GM12878 (cell line): Measurements from ENCODE around the gene KCNQ1. TPM values are rescaled to one million over a fixed set of nuclear protein-coding genes. Genes with fewer than 3 reads are reported as not detected.

Experiments
- ATAC-seq: fragments of 200-7000 bp; cut with Tn5 transposase; 3 replicates; pipeline ENCODE4 v1.9.1; 2020; ENCODE audit warnings: mild to moderate bottlenecking, moderate library complexity
- BruUV-seq: library from RNA; stranded (reverse); fragments of 400-500 nt; replicated peaks from 2 replicates; lab custom pipeline; 2021; lab: Mats Ljungman, UMichigan
- CTCF ChIA-PET: fragments of 300-600 bp; sonication (Branson Sonifier 250); formaldehyde crosslinking; extraction: SDS; loops from one replicate; lab custom pipeline; 2021; ENCODE audit warnings: inconsistent platforms; lab: Yijun Ruan, JAX
- POLR2A ChIA-PET: fragments of 350-600 bp; formaldehyde crosslinking; extraction: SDS; loops from one replicate; lab custom pipeline; 2021; ENCODE audit warnings: inconsistent platforms; lab: Charles Lee
- RAD21 ChIA-PET: fragments of 300-600 bp; sonication (Branson Sonifier 250); formaldehyde crosslinking; loops from one replicate; lab custom pipeline; 2023; ENCODE audit warnings: antibody characterized with exemption; ENCODE audit not compliant: unreplicated experiment; lab: Charles Lee
- SMC1A ChIA-PET: fragments of 300-600 bp; sonication (Branson Sonifier 250); formaldehyde crosslinking; loops from one replicate; lab custom pipeline; 2023; ENCODE audit not compliant: unreplicated experiment, uncharacterized antibody; lab: Charles Lee
- DNase-seq: peaks from one replicate; pipeline ENCODE4 v3.0.0-alpha.2; 2011; ENCODE audit warnings: low read depth, low spot score
- FAIRE-seq: peaks from 3 replicates; lab custom pipeline; 2011; peaks lifted over from hg19 to GRCh38; lab: Jason Lieb, UNC
- H2AFZ ChIP-seq: 2 replicates; pipeline ENCODE4 v1.6.0; 2011; ENCODE audit warnings: low read depth, low read length, control low read depth; ENCODE audit not compliant: control insufficient read depth
- H3K27ac ChIP-seq: 2 replicates; pipeline ENCODE4 v1.5.1; 2011; ENCODE audit warnings: control low read depth; ENCODE audit not compliant: control insufficient read depth, insufficient read depth
- H3K27me3 ChIP-seq, 2 experiments: replicated peaks in 1 of 2; 2 replicates each; pipeline versions ENCODE4 v1.6.0 to v1.6.1; 2011; ENCODE audit warnings: low read length in 1 of 2; ENCODE audit not compliant: control insufficient read depth in 2 of 2, insufficient read depth in 2 of 2
- H3K36me3 ChIP-seq, 2 experiments: 2 replicates each; pipeline ENCODE4 v1.5.1; 2011; ENCODE audit warnings: low read length in 1 of 2; ENCODE audit not compliant: control insufficient read depth in 2 of 2, insufficient read depth in 2 of 2
- H3K4me1 ChIP-seq: 2 replicates; pipeline ENCODE4 v1.6.1; 2011; ENCODE audit warnings: mild to moderate bottlenecking, low read length, moderate library complexity, mixed read lengths; ENCODE audit not compliant: control insufficient read depth, insufficient read depth
- H3K4me2 ChIP-seq: 2 replicates; pipeline ENCODE4 v1.6.0; 2011; ENCODE audit warnings: control low read depth; ENCODE audit not compliant: control insufficient read depth, insufficient read depth
- H3K4me3 ChIP-seq: fragments of 200-600 bp; sonication (generic); 2 replicates; pipeline ENCODE4 v1.5.1; 2016
- H3K79me2 ChIP-seq: 2 replicates; pipeline ENCODE4 v1.6.0; 2011; ENCODE audit warnings: low read length; ENCODE audit not compliant: control insufficient read depth, insufficient read depth
- H3K9ac ChIP-seq: 2 replicates; pipeline ENCODE4 v1.8.0; 2011; ENCODE audit warnings: low read length, control low read depth, mixed read lengths; ENCODE audit not compliant: control insufficient read depth, insufficient read depth
- H3K9me3 ChIP-seq: replicated peaks from 3 replicates; pipeline ENCODE4 v1.5.1; 2011; ENCODE audit warnings: mild to moderate bottlenecking, low read length; ENCODE audit not compliant: control insufficient read depth, insufficient read depth
- H4K20me1 ChIP-seq: 2 replicates; pipeline ENCODE4 v1.6.0; 2011; ENCODE audit not compliant: control insufficient read depth, insufficient read depth
- EP300 ChIP-seq, 2 experiments: fragments of 150-350 bp in 1 of 2; IDR thresholded peaks; 2 replicates each; pipeline ENCODE4 v1.6.1; 2011 to 2012; ENCODE audit warnings: low read depth in 2 of 2, low read length in 2 of 2, borderline replicate concordance in 1 of 2, improper control_type of control experiment in 1 of 2, inconsistent platforms in 1 of 2; ENCODE audit not compliant: control insufficient read depth in 1 of 2
- HDAC6 ChIP-seq: fragments of 200-600 bp; sonication (generic); IDR thresholded peaks from one replicate; pipeline ENCODE4 v1.8.0; 2017; ENCODE audit warnings: antibody characterized with exemption; ENCODE audit not compliant: unreplicated experiment
- JUND ChIP-seq: IDR thresholded peaks from 2 replicates; pipeline ENCODE4 v1.6.1; 2012; ENCODE audit warnings: low read depth, mild to moderate bottlenecking, low read length, improper control_type of control experiment, moderate library complexity
- NR2F1 ChIP-seq: fragments of 450-650 bp; conservative IDR thresholded peaks from 2 replicates; pipeline ENCODE4 v1.6.1; 2017; ENCODE audit warnings: mild to moderate bottlenecking
- POLR2AphosphoS5 ChIP-seq: IDR thresholded peaks from 2 replicates; pipeline ENCODE4 v1.6.1; 2011; ENCODE audit warnings: mild to moderate bottlenecking, low read length, inconsistent platforms
- RB1 ChIP-seq: fragments of 450-650 bp; formaldehyde crosslinking; IDR thresholded peaks from 2 replicates; pipeline ENCODE4 v1.6.1; 2017; ENCODE audit warnings: mild to moderate bottlenecking, borderline replicate concordance
- SP1 ChIP-seq: IDR thresholded peaks from one replicate; pipeline ENCODE4 v1.6.1; 2011; ENCODE audit warnings: low read depth, low read length
- ZBED1 ChIP-seq: IDR thresholded peaks from 2 replicates; pipeline ENCODE4 v1.6.1; 2016; ENCODE audit warnings: borderline replicate concordance
- WGBS: methylation state at CpG from one replicate; pipeline ENCODE4 v1.1.6; 2016; ENCODE audit warnings: low lambda C conversion rate; ENCODE audit not compliant: insufficient replicate concordance, insufficient coverage; ENCODE audit errors: missing lambda C conversion rate; 5-methylcytosine and 5-hydroxymethylcytosine counted together
- in situ Hi-C: fragments of 300-500 bp; cut with MboI; formaldehyde crosslinking; loops from 9 replicates; pipeline ENCODE4 v1.14.3; 2018; ENCODE audit warnings: mixed read lengths
- intact Hi-C: fragments of 100-400 bp; cut with micrococcal nuclease; formaldehyde crosslinking; loops from one replicate; pipeline ENCODE4 v1.14.2; 2022; ENCODE audit not compliant: unreplicated experiment
- polyA plus RNA-seq, 11 experiments: library from polyadenylated mRNA; depleted of rRNA in 4 of 11; unstranded in 6 of 11; stranded (reverse) in 5 of 11; fragments of >200 nt; fragmentation: Nextera tagmentation in 4 of 11; fragmentation: Illumina TruSeq in 1 of 11; extraction: Ambion mirVana in 4 of 11; extraction: Trizol in 1 of 11; gene quantifications; 1 replicate in 1 of 11; 2 replicates in 10 of 11; pipeline versions ENCODE4 v1.2.1 to v1.2.3, GENCODE V29; 2011 to 2016; ENCODE audit warnings: inconsistent platforms in 2 of 11, missing spikeins in 2 of 11, low read depth in 1 of 11
- total RNA-seq, 4 experiments: library from RNA; depleted of rRNA in 3 of 4; stranded (reverse); fragments of >200 nt in 3 of 4; fragmentation: Illumina TruSeq in 1 of 4; extraction: Trizol in 1 of 4; gene quantifications; 2 replicates each; pipeline versions ENCODE4 v1.2.1 to v1.2.3, GENCODE V29; 2013 to 2021
- TF ChIP-seq, protein P1 (sequence below): IDR thresholded peaks from 2 replicates; pipeline ENCODE4 v1.6.1; 2011; ENCODE audit warnings: low read depth, low read length, improper control_type of control experiment, borderline replicate concordance
- TF ChIP-seq, protein P2 (sequence below): IDR thresholded peaks from 2 replicates; pipeline ENCODE4 v1.6.1; 2012; ENCODE audit warnings: low read length, inconsistent platforms
- TF ChIP-seq, protein P3 (sequence below): IDR thresholded peaks from 2 replicates; pipeline ENCODE4 v1.6.1; 2011; ENCODE audit warnings: mild to moderate bottlenecking, low read depth, low read length, moderate library complexity; ENCODE audit not compliant: insufficient replicate concordance
- TF ChIP-seq, protein P4 (sequence below): fragments of 450-650 bp; IDR thresholded peaks from 2 replicates; pipeline ENCODE4 v1.6.1; 2017; ENCODE audit warnings: antibody characterized with exemption, mild to moderate bottlenecking, moderate library complexity
- TF ChIP-seq, protein P5 (sequence below), 3 experiments: IDR thresholded peaks in 2 of 3; conservative IDR thresholded peaks in 1 of 3; 2 replicates each; pipeline ENCODE4 v1.5.1; 2011; ENCODE audit warnings: low read depth in 3 of 3, low read length in 3 of 3, mild to moderate bottlenecking in 3 of 3, control low read depth in 2 of 3, moderate library complexity in 2 of 3, inconsistent platforms in 1 of 3, mixed read lengths in 1 of 3; ENCODE audit not compliant: control insufficient read depth in 2 of 3, insufficient read depth in 1 of 3; ENCODE audit errors: extremely low read depth in 1 of 3

The KCNQ1 gene
- total and polyA plus RNA-seq, 10 of the 15 experiments (the other 5 are each of a cell fraction or from before 2014, with no cell fraction given) = 0.03 to 0.15 (median 0.12) TPM; not detected in 7

DNA sequence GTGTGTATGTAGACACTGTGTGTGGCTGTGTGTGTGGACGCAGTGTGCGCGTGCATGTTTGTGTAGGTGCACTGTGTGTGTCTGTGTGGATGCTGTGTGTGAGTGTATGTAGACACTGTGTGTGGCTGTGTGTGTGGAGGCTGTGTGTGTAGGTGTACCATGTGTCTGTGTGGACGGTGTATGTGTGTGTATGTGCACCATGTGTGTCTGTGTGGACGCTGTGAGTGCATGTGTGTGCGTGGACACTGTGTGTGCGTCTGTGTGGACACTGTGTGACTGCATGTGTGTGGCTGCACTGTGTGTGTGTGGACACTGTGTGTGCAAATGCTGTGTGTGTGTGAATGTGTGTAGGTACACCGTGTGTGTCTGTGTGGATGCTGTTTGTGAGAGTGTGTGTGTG lies 10.8 kb upstream of the KCNQ1 start (continued):
- TF ChIP-seq HDAC6 (no peak), JUND (no peak), SP1 (no peak), RB1 (no peak), POLR2AphosphoS5 (no peak)
- TF ChIP-seq, protein P1, sequence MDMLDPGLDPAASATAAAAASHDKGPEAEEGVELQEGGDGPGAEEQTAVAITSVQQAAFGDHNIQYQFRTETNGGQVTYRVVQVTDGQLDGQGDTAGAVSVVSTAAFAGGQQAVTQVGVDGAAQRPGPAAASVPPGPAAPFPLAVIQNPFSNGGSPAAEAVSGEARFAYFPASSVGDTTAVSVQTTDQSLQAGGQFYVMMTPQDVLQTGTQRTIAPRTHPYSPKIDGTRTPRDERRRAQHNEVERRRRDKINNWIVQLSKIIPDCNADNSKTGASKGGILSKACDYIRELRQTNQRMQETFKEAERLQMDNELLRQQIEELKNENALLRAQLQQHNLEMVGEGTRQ = no peak
- TF ChIP-seq, protein P2, sequence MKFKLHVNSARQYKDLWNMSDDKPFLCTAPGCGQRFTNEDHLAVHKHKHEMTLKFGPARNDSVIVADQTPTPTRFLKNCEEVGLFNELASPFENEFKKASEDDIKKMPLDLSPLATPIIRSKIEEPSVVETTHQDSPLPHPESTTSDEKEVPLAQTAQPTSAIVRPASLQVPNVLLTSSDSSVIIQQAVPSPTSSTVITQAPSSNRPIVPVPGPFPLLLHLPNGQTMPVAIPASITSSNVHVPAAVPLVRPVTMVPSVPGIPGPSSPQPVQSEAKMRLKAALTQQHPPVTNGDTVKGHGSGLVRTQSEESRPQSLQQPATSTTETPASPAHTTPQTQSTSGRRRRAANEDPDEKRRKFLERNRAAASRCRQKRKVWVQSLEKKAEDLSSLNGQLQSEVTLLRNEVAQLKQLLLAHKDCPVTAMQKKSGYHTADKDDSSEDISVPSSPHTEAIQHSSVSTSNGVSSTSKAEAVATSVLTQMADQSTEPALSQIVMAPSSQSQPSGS = no peak
- TF ChIP-seq, protein P3, sequence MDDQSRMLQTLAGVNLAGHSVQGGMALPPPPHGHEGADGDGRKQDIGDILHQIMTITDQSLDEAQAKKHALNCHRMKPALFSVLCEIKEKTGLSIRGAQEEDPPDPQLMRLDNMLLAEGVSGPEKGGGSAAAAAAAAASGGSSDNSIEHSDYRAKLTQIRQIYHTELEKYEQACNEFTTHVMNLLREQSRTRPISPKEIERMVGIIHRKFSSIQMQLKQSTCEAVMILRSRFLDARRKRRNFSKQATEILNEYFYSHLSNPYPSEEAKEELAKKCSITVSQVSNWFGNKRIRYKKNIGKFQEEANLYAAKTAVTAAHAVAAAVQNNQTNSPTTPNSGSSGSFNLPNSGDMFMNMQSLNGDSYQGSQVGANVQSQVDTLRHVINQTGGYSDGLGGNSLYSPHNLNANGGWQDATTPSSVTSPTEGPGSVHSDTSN = no peak
- TF ChIP-seq, all 136 proteins: peak for 0

DNA sequence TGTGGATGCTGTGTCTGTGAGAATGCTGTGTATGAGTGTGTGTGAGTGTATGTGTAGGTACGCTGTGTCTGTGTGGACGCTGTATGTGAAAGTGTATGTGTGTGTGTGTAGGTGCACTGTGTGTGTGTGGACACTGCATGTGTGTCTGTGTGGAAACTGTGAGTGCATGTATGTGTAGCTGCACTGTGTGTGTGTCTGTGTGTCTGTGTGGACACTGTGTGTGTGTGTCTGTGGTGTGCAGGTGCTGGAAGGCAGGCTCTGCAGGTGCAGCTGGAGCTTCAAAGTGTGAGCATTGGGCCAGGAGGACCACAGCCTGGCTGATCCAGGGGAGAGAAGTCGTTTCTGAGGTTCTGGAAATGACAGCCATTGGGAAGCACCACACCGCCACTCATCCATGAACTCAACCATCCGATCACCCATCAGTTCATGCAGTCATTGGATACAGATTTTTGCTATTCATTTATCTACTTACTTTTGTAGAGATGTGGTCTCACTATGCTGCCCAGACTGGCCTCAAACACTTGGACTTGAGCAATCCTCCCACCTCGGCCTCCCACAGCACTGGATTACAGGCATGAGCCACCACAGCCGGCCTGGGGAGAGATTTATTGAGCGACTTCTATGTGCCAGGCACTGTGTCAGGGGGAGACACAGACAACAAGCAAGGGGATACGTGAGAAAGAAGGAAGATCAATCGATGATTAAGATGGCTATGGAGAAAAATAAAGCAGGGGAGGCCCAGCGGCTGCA lies 10.1 kb upstream of the KCNQ1 start:
- H3K4me1 ChIP-seq = no peaks in the 10 kb centered on the region
- FAIRE-seq (no peak), DNase-seq (no peak), ATAC-seq (no peak)
- no TSS peak for BruUV-seq
- no peaks in the 10 kb centered on the region; the same call in 2 of the 3 replicates for H3K9me3 ChIP-seq
- ChIA-PET SMC1A (no interaction called here), CTCF (no interaction called here), POLR2A (no interaction called here), RAD21 (no interaction called here)
- H3K9ac ChIP-seq = no peak overlapping the region
- H3K79me2 ChIP-seq = no peaks in the 10 kb centered on the region
- H4K20me1 ChIP-seq = no peaks in the 10 kb centered on the region
- no peak overlapping the region for H3K4me2 ChIP-seq
- no peak overlapping the region for H3K27ac ChIP-seq
- intact Hi-C loops = no loop called here
- no peaks in the 10 kb centered on the region for H3K36me3 ChIP-seq
- H3K4me3 ChIP-seq = no peak overlapping the region
- in situ Hi-C loops = no loop called here
- H2AFZ ChIP-seq = no peak overlapping the region
- no peaks in the 10 kb centered on the region for H3K27me3 ChIP-seq
- 36% methylated on average over 11 of the region's 11 CpGs for WGBS
- TF ChIP-seq, protein P4, sequence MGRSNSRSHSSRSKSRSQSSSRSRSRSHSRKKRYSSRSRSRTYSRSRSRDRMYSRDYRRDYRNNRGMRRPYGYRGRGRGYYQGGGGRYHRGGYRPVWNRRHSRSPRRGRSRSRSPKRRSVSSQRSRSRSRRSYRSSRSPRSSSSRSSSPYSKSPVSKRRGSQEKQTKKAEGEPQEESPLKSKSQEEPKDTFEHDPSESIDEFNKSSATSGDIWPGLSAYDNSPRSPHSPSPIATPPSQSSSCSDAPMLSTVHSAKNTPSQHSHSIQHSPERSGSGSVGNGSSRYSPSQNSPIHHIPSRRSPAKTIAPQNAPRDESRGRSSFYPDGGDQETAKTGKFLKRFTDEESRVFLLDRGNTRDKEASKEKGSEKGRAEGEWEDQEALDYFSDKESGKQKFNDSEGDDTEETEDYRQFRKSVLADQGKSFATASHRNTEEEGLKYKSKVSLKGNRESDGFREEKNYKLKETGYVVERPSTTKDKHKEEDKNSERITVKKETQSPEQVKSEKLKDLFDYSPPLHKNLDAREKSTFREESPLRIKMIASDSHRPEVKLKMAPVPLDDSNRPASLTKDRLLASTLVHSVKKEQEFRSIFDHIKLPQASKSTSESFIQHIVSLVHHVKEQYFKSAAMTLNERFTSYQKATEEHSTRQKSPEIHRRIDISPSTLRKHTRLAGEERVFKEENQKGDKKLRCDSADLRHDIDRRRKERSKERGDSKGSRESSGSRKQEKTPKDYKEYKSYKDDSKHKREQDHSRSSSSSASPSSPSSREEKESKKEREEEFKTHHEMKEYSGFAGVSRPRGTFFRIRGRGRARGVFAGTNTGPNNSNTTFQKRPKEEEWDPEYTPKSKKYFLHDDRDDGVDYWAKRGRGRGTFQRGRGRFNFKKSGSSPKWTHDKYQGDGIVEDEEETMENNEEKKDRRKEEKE = no peak
- TF ChIP-seq ZBED1 (no peak), NR2F1 (no peak), EP300 (IDR thresholded peaks at IDR 0.05; ENCODE audit: borderline replicate concordance in 1 of 2, control insufficient read depth in 1 of 2, low read depth in 2 of 2, low read length in 2 of 2) (no peak)
- TF ChIP-seq, protein P5, sequence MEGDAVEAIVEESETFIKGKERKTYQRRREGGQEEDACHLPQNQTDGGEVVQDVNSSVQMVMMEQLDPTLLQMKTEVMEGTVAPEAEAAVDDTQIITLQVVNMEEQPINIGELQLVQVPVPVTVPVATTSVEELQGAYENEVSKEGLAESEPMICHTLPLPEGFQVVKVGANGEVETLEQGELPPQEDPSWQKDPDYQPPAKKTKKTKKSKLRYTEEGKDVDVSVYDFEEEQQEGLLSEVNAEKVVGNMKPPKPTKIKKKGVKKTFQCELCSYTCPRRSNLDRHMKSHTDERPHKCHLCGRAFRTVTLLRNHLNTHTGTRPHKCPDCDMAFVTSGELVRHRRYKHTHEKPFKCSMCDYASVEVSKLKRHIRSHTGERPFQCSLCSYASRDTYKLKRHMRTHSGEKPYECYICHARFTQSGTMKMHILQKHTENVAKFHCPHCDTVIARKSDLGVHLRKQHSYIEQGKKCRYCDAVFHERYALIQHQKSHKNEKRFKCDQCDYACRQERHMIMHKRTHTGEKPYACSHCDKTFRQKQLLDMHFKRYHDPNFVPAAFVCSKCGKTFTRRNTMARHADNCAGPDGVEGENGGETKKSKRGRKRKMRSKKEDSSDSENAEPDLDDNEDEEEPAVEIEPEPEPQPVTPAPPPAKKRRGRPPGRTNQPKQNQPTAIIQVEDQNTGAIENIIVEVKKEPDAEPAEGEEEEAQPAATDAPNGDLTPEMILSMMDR (IDR thresholded peaks at IDR 0.05 in 2 of 3, conservative IDR thresholded peaks at IDR 0.05 in 1 of 3; ENCODE audit: control insufficient read depth in 2 of 3, extremely low read depth in 1 of 3, insufficient read depth in 1 of 3, low read depth in 3 of 3, low read length in 3 of 3) = no peak
